ENCODE data around the gene VAPA.
"Not testable (repeated sequence)": the region's sequence is repeated elsewhere in the genome, so short reads cannot be mapped to it uniquely, and the experiment has no call there.

VAPA gene

GRCh38 chr18:9900699-9901098, 13.1 kb upstream of the VAPA start:
- Histone ChIP-seq H3K4me3 (no peak overlapping the region), H3K36me3 (no peaks in the 10 kb centered on the region), H3K27me3 (no peaks in the 10 kb centered on the region), H3K4me1 (no peaks in the 10 kb centered on the region), H4K20me1 (no peaks in the 10 kb centered on the region), H3K4me2 (no peak overlapping the region), H3K9ac (no peak overlapping the region), H3K9me3 (no peaks in the 10 kb centered on the region), H3K27ac (no peak overlapping the region)
- no peak for TF ChIP-seq Cebpa-rat (IDR thresholded peaks at IDR 0.05)

GRCh38 chr18:9901377-9901776, 12.4 kb upstream of the VAPA start:
- Histone ChIP-seq H4K20me1 (no peaks in the 10 kb centered on the region), H3K4me3 (no peak overlapping the region), H3K4me1 (no peaks in the 10 kb centered on the region), H3K36me3 (no peaks in the 10 kb centered on the region), H3K9ac (no peak overlapping the region), H3K9me3 (no peaks in the 10 kb centered on the region), H3K27ac (no peak overlapping the region), H3K27me3 (no peaks in the 10 kb centered on the region), H3K4me2 (no peak overlapping the region)
- no peak for TF ChIP-seq Cebpa-rat (IDR thresholded peaks at IDR 0.05)

- not testable (repeated sequence) for H3K9ac ChIP-seq, H3K4me3 ChIP-seq, H3K9me3 ChIP-seq, H3K4me1 ChIP-seq, H4K20me1 ChIP-seq, H3K4me2 ChIP-seq, H3K36me3 ChIP-seq, H3K27ac ChIP-seq, H3K27me3 ChIP-seq
Observed at GRCh38 chr18:9902264-9902663, 11.6 kb upstream of the VAPA start.

- Histone ChIP-seq H3K36me3 (no peaks in the 10 kb centered on the region), H3K9me3 (no peaks in the 10 kb centered on the region)
Observed at GRCh38 chr18:9902832-9903231, 11.0 kb upstream of the VAPA start.

DNA sequence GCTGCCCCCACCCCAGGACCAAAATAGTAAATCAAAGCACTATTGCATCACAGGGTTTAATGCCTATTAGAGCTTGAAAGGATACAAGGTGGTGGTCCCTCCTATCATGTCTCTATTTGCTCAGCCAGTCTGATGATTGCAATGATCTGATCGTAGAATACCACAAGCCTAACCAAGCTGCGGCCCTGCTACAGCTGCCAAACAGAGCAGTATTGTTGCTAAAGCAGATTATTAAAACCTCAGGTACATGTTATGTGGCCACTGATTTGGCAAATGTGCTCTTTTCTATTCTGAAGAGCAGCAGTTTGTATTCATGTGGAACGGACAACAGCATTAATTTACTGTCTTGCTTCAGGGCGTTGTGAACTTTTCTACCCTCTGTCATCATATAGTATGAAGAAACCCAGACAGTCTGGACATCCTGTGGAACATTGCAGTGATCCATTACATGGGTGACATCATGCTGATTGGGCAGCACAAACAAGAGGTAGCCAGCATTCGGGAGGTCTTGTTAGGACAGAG, 8.4 kb upstream of the VAPA start:
- Histone ChIP-seq H3K4me3 (no peak overlapping the region), H3K27ac (no peak overlapping the region), H3K4me1 (no peaks in the 10 kb centered on the region), H3K9me3 (no peaks in the 10 kb centered on the region), H3K27me3 (no peaks in the 10 kb centered on the region), H4K20me1 (no peaks in the 10 kb centered on the region), H3K36me3 (no peaks in the 10 kb centered on the region), H3K9ac (no peak overlapping the region), H3K4me2 (no peak overlapping the region)
- TF ChIP-seq Cebpa-rat (IDR thresholded peaks at IDR 0.05), result no peak

More at GRCh38 chr18:9902832-9903231, 11.0 kb upstream of the VAPA start:
- Histone ChIP-seq H3K27me3 (no peaks in the 10 kb centered on the region), H3K9ac (no peak overlapping the region), H3K4me2 (no peak overlapping the region), H3K4me3 (no peak overlapping the region), H4K20me1 (no peaks in the 10 kb centered on the region), H3K4me1 (no peaks in the 10 kb centered on the region), H3K27ac (no peak overlapping the region)
- no peak for TF ChIP-seq Cebpa-rat (IDR thresholded peaks at IDR 0.05)

- Histone ChIP-seq H3K27ac (no peak overlapping the region), H3K9me3 (no peaks in the 10 kb centered on the region), H3K4me1 (no peaks in the 10 kb centered on the region), H3K9ac (no peak overlapping the region), H3K4me3 (no peak overlapping the region), H3K27me3 (no peaks in the 10 kb centered on the region), H3K4me2 (no peak overlapping the region), H3K36me3 (no peaks in the 10 kb centered on the region), H4K20me1 (no peaks in the 10 kb centered on the region)
- no peak for TF ChIP-seq Cebpa-rat (IDR thresholded peaks at IDR 0.05)
Observed at GRCh38 chr18:9906481-9906880, 7.3 kb upstream of the VAPA start.

DNA sequence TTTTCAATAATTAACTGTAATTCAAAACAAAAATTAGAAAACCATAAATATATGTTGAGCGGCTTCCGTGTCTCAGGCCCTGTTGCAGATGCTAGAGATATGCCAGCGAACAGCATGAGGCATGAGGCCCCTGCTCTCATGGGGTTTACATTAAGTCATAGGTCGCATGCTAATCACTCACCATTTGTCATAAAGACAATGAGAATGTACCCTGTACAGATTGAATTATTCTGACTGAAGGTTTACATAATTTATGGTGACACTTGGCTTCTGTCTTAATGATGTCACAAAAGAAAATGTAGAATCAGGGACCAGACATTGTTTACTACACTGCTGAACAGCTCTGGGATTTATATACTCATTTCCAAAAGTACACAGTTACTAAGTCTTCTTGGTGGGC, 5.9 kb upstream of the VAPA start:
- Histone ChIP-seq H3K36me3 (no peaks in the 10 kb centered on the region), H4K20me1 (no peaks in the 10 kb centered on the region), H3K4me1 (no peaks in the 10 kb centered on the region), H3K27me3 (no peaks in the 10 kb centered on the region), H3K27ac (no peak overlapping the region), H3K9me3 (peaks cover 5% of the 10 kb centered on the region; the same call in 1 of the 2 replicates), H3K9ac (no peak overlapping the region), H3K4me2 (no peak overlapping the region), H3K4me3 (no peak overlapping the region)
- no peak for TF ChIP-seq Cebpa-rat (IDR thresholded peaks at IDR 0.05)

GRCh38 chr18:9910071-9910470, 3.7 kb upstream of the VAPA start:
- H3K4me3 ChIP-seq, result no peak overlapping the region
- no peaks in the 10 kb centered on the region for H3K36me3 ChIP-seq
- no peak overlapping the region for H3K27ac ChIP-seq
- H3K4me2 ChIP-seq, result no peak overlapping the region
- peaks cover 6% of the 10 kb centered on the region for H4K20me1 ChIP-seq
- no peak overlapping the region for H3K9ac ChIP-seq
- TF ChIP-seq Cebpa-rat (IDR thresholded peaks at IDR 0.05), result no peak
- no peaks in the 10 kb centered on the region for H3K4me1 ChIP-seq
- peaks cover 5% of the 10 kb centered on the region; the same call in 1 of the 2 replicates for H3K9me3 ChIP-seq
- H3K27me3 ChIP-seq, result no peaks in the 10 kb centered on the region

- no peak for TF ChIP-seq Cebpa-rat (IDR thresholded peaks at IDR 0.05)
- H3K27me3 ChIP-seq, result no peaks in the 10 kb centered on the region
- no peak overlapping the region for H3K4me2 ChIP-seq
- H3K27ac ChIP-seq, result no peak overlapping the region
- H3K9me3 ChIP-seq, result peaks cover 5% of the 10 kb centered on the region; the same call in 1 of the 2 replicates
- H3K4me3 ChIP-seq, result no peak overlapping the region
- no peak overlapping the region for H3K9ac ChIP-seq
- peaks cover 4% of the 10 kb centered on the region for H3K4me1 ChIP-seq
- no peaks in the 10 kb centered on the region for H3K36me3 ChIP-seq
- H4K20me1 ChIP-seq, result peaks cover 12% of the 10 kb centered on the region
Observed at GRCh38 chr18:9910661-9911060, 3.2 kb upstream of the VAPA start.

DNA sequence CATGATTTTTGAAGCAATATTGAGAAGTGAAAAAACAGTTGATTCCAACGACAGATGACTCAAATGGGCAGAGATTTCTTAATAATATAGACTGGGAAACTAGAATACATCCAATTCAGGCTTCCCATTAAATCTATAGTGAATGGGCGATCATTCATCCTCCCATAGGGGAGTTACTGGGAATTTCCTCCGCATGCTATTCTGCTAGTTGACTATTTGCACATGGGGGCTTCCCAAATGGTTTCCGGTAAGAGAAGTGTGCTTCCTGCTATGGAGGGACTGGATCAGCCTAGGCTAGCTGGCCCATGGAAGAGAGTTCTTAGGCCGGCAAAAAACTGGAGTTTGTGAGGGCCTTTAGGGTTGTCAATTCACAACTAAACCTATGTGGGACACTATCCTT, 2.6 kb upstream of the VAPA start:
- H3K9me3 ChIP-seq, result peaks cover 5% of the 10 kb centered on the region; the same call in 1 of the 2 replicates
- no peak for TF ChIP-seq Cebpa-rat (IDR thresholded peaks at IDR 0.05)
- no peak overlapping the region for H3K4me3 ChIP-seq

GRCh38 chr18:9912285-9912684, 1.5 kb upstream of the VAPA start:
- not testable (repeated sequence) for H3K36me3 ChIP-seq, H3K27me3 ChIP-seq, H3K27ac ChIP-seq, H3K9ac ChIP-seq, H3K9me3 ChIP-seq, H3K4me3 ChIP-seq, H3K4me2 ChIP-seq
- Histone ChIP-seq H3K4me1 (peaks cover 20% of the 10 kb centered on the region), H4K20me1 (peaks cover 28% of the 10 kb centered on the region)

More for the DNA sequence above, 2.6 kb upstream of the VAPA start:
- Histone ChIP-seq H3K27me3 (no peaks in the 10 kb centered on the region), H3K36me3 (no peaks in the 10 kb centered on the region), H3K4me2 (no peak overlapping the region), H3K27ac (no peak overlapping the region), H4K20me1 (peaks cover 18% of the 10 kb centered on the region), H3K9ac (no peak overlapping the region), H3K4me1 (peaks cover 10% of the 10 kb centered on the region)

Data from BLaER1 (cell line).